HepG2 (cell line): Measurements from ENCODE around the gene LSM11. TPM values are rescaled to one million over a fixed set of nuclear protein-coding genes. Genes with fewer than 3 reads are reported as not detected.

ENCODE experiments used
- ARNT ChIP-seq: fragments of 450-650 bp; IDR thresholded peaks from 2 replicates; pipeline ENCODE4 v1.6.1; 2017
- BHLHE40 ChIP-seq: IDR thresholded peaks from 2 replicates; pipeline ENCODE4 v1.6.1; 2011; ENCODE audit warnings: low read length, improper control_type of control experiment
- EEA1 ChIP-seq: sonication (generic); formaldehyde crosslinking; IDR thresholded peaks from 2 replicates; pipeline ENCODE4 v1.5.1; 2020; ENCODE audit warnings: mild to moderate bottlenecking, missing genetic modification reagents, borderline replicate concordance
- ELF1 ChIP-seq: sonication (generic); formaldehyde crosslinking; IDR thresholded peaks from 2 replicates; pipeline ENCODE4 v1.4.0; 2020; ENCODE audit warnings: missing genetic modification reagents
- HNF4G ChIP-seq, 2 experiments: sonication (generic) in 1 of 2; formaldehyde crosslinking in 1 of 2; IDR thresholded peaks; 2 replicates each; pipeline versions ENCODE4 v1.4.0 to v1.6.1; 2011 to 2020; ENCODE audit warnings: borderline replicate concordance in 2 of 2, low read depth in 2 of 2, mild to moderate bottlenecking in 2 of 2, low read length in 1 of 2, missing genetic modification reagents in 1 of 2, moderate library complexity in 1 of 2
- KLF9 ChIP-seq: IDR thresholded peaks from 2 replicates; pipeline ENCODE4 v1.6.1; 2016; ENCODE audit warnings: low read depth
- LRRFIP1 ChIP-seq: sonication (generic); formaldehyde crosslinking; conservative IDR thresholded peaks from 2 replicates; pipeline ENCODE4 v1.4.0; 2020; ENCODE audit warnings: missing genetic modification reagents
- MAX ChIP-seq: IDR thresholded peaks from 2 replicates; pipeline ENCODE4 v1.6.1; 2012; ENCODE audit warnings: inconsistent platforms
- MEIS2 ChIP-seq: sonication (generic); formaldehyde crosslinking; IDR thresholded peaks from 2 replicates; pipeline ENCODE4 v1.9.0; 2021; ENCODE audit warnings: mild to moderate bottlenecking, missing genetic modification reagents
- MLX ChIP-seq: IDR thresholded peaks from 2 replicates; pipeline ENCODE4 v1.6.1; 2016
- MXI1 ChIP-seq: IDR thresholded peaks from 3 replicates; pipeline ENCODE4 v1.6.1; 2012; ENCODE audit warnings: low read depth, low read length, inconsistent platforms, borderline replicate concordance
- NONO ChIP-seq, 2 experiments: fragments of 450-650 bp in 1 of 2; sonication (generic) in 1 of 2; formaldehyde crosslinking in 1 of 2; IDR thresholded peaks in 1 of 2; conservative IDR thresholded peaks in 1 of 2; 2 replicates each; pipeline versions ENCODE4 v1.6.1 to v1.8.0; 2017 to 2022; ENCODE audit warnings: mild to moderate bottlenecking in 1 of 2, missing genetic modification reagents in 1 of 2, moderate library complexity in 1 of 2
- RBM39 ChIP-seq: fragments of 200-400 bp; formaldehyde crosslinking; IDR thresholded peaks from one replicate; pipeline ENCODE4 v1.6.1; 2018; ENCODE audit warnings: antibody characterized with exemption, mild to moderate bottlenecking, low read depth, low read length; ENCODE audit not compliant: poor library complexity, severe bottlenecking
- SAP130 ChIP-seq: IDR thresholded peaks from 2 replicates; pipeline ENCODE4 v1.6.1; 2016; ENCODE audit warnings: low read depth
- SOX6 ChIP-seq, 2 experiments: fragments of 450-650 bp in 1 of 2; sonication (generic) in 1 of 2; formaldehyde crosslinking in 1 of 2; IDR thresholded peaks; 2 replicates each; pipeline versions ENCODE4 v1.4.0 to v1.6.1; 2017 to 2020; ENCODE audit warnings: antibody characterized with exemption in 1 of 2, mild to moderate bottlenecking in 1 of 2, missing genetic modification reagents in 1 of 2
- TBX2 ChIP-seq: sonication (generic); formaldehyde crosslinking; IDR thresholded peaks from 2 replicates; pipeline ENCODE4 v1.5.0; 2020; ENCODE audit warnings: missing genetic modification reagents, mild to moderate bottlenecking, borderline replicate concordance
- THYN1 ChIP-seq: sonication (generic); formaldehyde crosslinking; IDR thresholded peaks from 2 replicates; pipeline ENCODE4 v1.8.1; 2023; ENCODE audit warnings: low read depth, mild to moderate bottlenecking, moderate library complexity, missing genetic modification reagents, borderline replicate concordance
- XRCC5 ChIP-seq: fragments of 200-400 bp; formaldehyde crosslinking; optimal IDR thresholded peaks from 2 replicates; pipeline ENCODE3; 2017; ENCODE audit warnings: mild to moderate bottlenecking, low read length
- ZNF234 ChIP-seq: sonication (generic); formaldehyde crosslinking; conservative IDR thresholded peaks from 2 replicates; pipeline ENCODE4 v1.5.1; 2020; ENCODE audit warnings: mild to moderate bottlenecking, missing genetic modification reagents
- ZNF263 ChIP-seq: sonication (generic); formaldehyde crosslinking; IDR thresholded peaks from 2 replicates; pipeline ENCODE4 v1.4.0; 2020; ENCODE audit warnings: missing genetic modification reagents
- ZNF414 ChIP-seq: sonication (generic); formaldehyde crosslinking; IDR thresholded peaks from 2 replicates; pipeline ENCODE4 v1.5.0; 2020; ENCODE audit warnings: missing genetic modification reagents
- ZNF546 ChIP-seq: sonication (generic); formaldehyde crosslinking; conservative IDR thresholded peaks from 2 replicates; pipeline ENCODE4 v1.8.1; 2023; ENCODE audit warnings: mild to moderate bottlenecking, missing genetic modification reagents
- ZNF580 ChIP-seq: IDR thresholded peaks from 2 replicates; pipeline ENCODE4 v1.6.1; 2016; ENCODE audit warnings: low read depth, borderline replicate concordance
- ZNF768 ChIP-seq: sonication (generic); formaldehyde crosslinking; IDR thresholded peaks from 2 replicates; pipeline ENCODE4 v1.4.0; 2020; ENCODE audit warnings: missing genetic modification reagents
- polyA plus RNA-seq, 8 experiments: library from polyadenylated mRNA; depleted of rRNA in 3 of 8; stranded (reverse) in 7 of 8; unstranded in 1 of 8; fragments of >200 nt; fragmentation: Illumina TruSeq in 4 of 8; extraction: Trizol in 4 of 8; gene quantifications; 2 replicates each; pipeline versions ENCODE4 v1.2.1 to v1.2.3, GENCODE V29; 2011 to 2016; ENCODE audit warnings: low read depth in 4 of 8, missing spikeins in 1 of 8, mixed read lengths in 1 of 8; ENCODE audit not compliant: insufficient read depth in 1 of 8
- total RNA-seq, 5 experiments: library from RNA; depleted of rRNA; stranded (reverse); fragments of >200 nt; fragmentation: Illumina TruSeq; extraction: Trizol; gene quantifications; 2 replicates each; pipeline ENCODE4 v1.2.3, GENCODE V29; 2016; ENCODE audit warnings: low read depth in 1 of 5

The LSM11 gene
- total and polyA plus RNA-seq, 2 of the 13 experiments (the other 11 are each of a cell fraction or from before 2014, with no cell fraction given) = 4.5 to 7.2 TPM

- no peak for TF ChIP-seq LRRFIP1 (CRISPR knock-in tag)
- peak; percentile 65; the same call in 1 of the 2 replicates for TF ChIP-seq ZNF768 (CRISPR knock-in tag)
- peak; percentile 33; the same call in 1 of the 2 replicates for TF ChIP-seq ZNF263
- TF ChIP-seq MAX = peak; percentile 51
- TF ChIP-seq RBM39 = peak; percentile 87
- TF ChIP-seq EEA1 = peak; percentile 23; the same call in 1 of the 2 replicates
- TF ChIP-seq THYN1 (CRISPR knock-in tag) = no peak
- peak; percentile 13; the same call in 1 of the 2 replicates for TF ChIP-seq HNF4G (IDR thresholded peaks at IDR 0.05; ENCODE audit: borderline replicate concordance, low read depth, low read length)
- no peak for TF ChIP-seq HNF4G (CRISPR knock-in tag; IDR thresholded peaks at IDR 0.05; ENCODE audit: borderline replicate concordance, low read depth)
- TF ChIP-seq BHLHE40 = peak; percentile 36
- peak; percentile 23; the same call in 1 of the 2 replicates for TF ChIP-seq ZNF546 (CRISPR knock-in tag)
- TF ChIP-seq MLX (CRISPR knock-in tag) = no peak
- peak; percentile 79 for TF ChIP-seq SAP130 (CRISPR knock-in tag)
- peak; percentile 96 for TF ChIP-seq XRCC5
- 0 out of 2 replicates have a peak, but pooled peaks have one; percentile 25 for TF ChIP-seq ELF1 (CRISPR knock-in tag)
- 0 out of 2 replicates have a peak, but pooled peaks have one; percentile 61 for TF ChIP-seq ZNF234 (CRISPR knock-in tag)
- no peak for TF ChIP-seq ARNT
- TF ChIP-seq NONO (IDR thresholded peaks at IDR 0.05) = no peak
- TF ChIP-seq NONO (CRISPR knock-in tag; conservative IDR thresholded peaks at IDR 0.05) = peak; percentile 62
- 0 out of 2 replicates have a peak, but pooled peaks have one; percentile 49 for TF ChIP-seq ZNF414 (CRISPR knock-in tag)
- peak; percentile 85; the same call in 1 of the 2 replicates for TF ChIP-seq ZNF580
- TF ChIP-seq MXI1 = peak; percentile 83; the same call in 1 of the 3 replicates
- TF ChIP-seq KLF9 (CRISPR knock-in tag) = peak; percentile 85
- TF ChIP-seq SOX6 (IDR thresholded peaks at IDR 0.05) = no peak
- TF ChIP-seq SOX6 (CRISPR knock-in tag; IDR thresholded peaks at IDR 0.05) = peak; percentile 47; the same call in 1 of the 2 replicates
- peak; percentile 56; the same call in 1 of the 2 replicates for TF ChIP-seq TBX2 (CRISPR knock-in tag)
- TF ChIP-seq MEIS2 (CRISPR knock-in tag) = 0 out of 2 replicates have a peak, but pooled peaks have one; percentile 37
Observed at GRCh38 chr5:157743163-157744050, at the start of gene LSM11 (continued).
